H1 (cell line): Measurements from ENCODE around the gene TCF20. TPM values are rescaled to one million over a fixed set of nuclear protein-coding genes. Genes with fewer than 3 reads are reported as not detected.

Experiments
- CTCF ChIA-PET: fragments of 300-600 bp; sonication (Branson Sonifier 250); formaldehyde crosslinking; loops from one replicate; lab custom pipeline; 2021; ENCODE audit not compliant: partially characterized antibody; lab: Charles Lee
- POLR2A ChIA-PET: fragments of 300-600 bp; sonication (Branson Sonifier 250); formaldehyde crosslinking; loops from one replicate; lab custom pipeline; 2021; ENCODE audit warnings: inconsistent platforms; ENCODE audit not compliant: partially characterized antibody; lab: Charles Lee
- DNase-seq, 2 experiments: peaks; one replicate each; pipeline versions ENCODE4 v3.0.0 to v3.0.0-alpha.2; 2010 to 2022; ENCODE audit warnings: low spot score in 2 of 2, low read depth in 1 of 2, mixed read lengths in 1 of 2
- FAIRE-seq: peaks from 2 replicates; lab custom pipeline; 2011; peaks lifted over from hg19 to GRCh38; lab: Jason Lieb, UNC
- H2AFZ ChIP-seq: 2 replicates; pipeline ENCODE4 v1.8.1; 2012; ENCODE audit warnings: low read length, inconsistent platforms
- H2AK5ac ChIP-seq: 2 replicates; pipeline ENCODE4 v1.6.1; 2013; ENCODE audit warnings: low read depth, low read length
- H2BK120ac ChIP-seq: replicated peaks from 2 replicates; pipeline ENCODE3; 2013; ENCODE audit warnings: low read depth, low read length, inconsistent platforms
- H2BK12ac ChIP-seq: 2 replicates; pipeline ENCODE4 v1.6.1; 2013; ENCODE audit warnings: low read depth, low read length
- H2BK15ac ChIP-seq: 2 replicates; pipeline ENCODE4 v1.6.1; 2013; ENCODE audit warnings: low read length
- H2BK20ac ChIP-seq: 2 replicates; pipeline ENCODE4 v1.6.1; 2013; ENCODE audit warnings: low read length
- H2BK5ac ChIP-seq: 2 replicates; pipeline ENCODE4 v1.6.1; 2013; ENCODE audit warnings: low read depth, low read length
- H3K14ac ChIP-seq: 2 replicates; pipeline ENCODE4 v1.6.1; 2013; ENCODE audit warnings: inconsistent platforms; ENCODE audit not compliant: insufficient read length
- H3K18ac ChIP-seq: 2 replicates; pipeline ENCODE4 v1.6.1; 2013; ENCODE audit warnings: low read length; ENCODE audit errors: extremely low read depth
- H3K23ac ChIP-seq: 2 replicates; pipeline ENCODE4 v1.6.1; 2013; ENCODE audit warnings: inconsistent platforms; ENCODE audit not compliant: insufficient read length
- H3K23me2 ChIP-seq: 2 replicates; pipeline ENCODE4 v1.6.1; 2013; ENCODE audit warnings: low read depth, low read length
- H3K27ac ChIP-seq: 2 replicates; pipeline ENCODE4 v1.6.1; 2011; ENCODE audit warnings: low read depth, low read length, inconsistent platforms
- H3K27me3 ChIP-seq, 4 experiments: replicated peaks in 1 of 4; 1 replicate in 1 of 4; 2 replicates in 3 of 4; pipeline versions ENCODE4 v1.6.1 to v1.8.1; 2011 to 2013; ENCODE audit warnings: low read length in 3 of 4, mild to moderate bottlenecking in 3 of 4, inconsistent platforms in 2 of 4, mixed read lengths in 2 of 4, moderate library complexity in 1 of 4; ENCODE audit not compliant: control insufficient read depth in 3 of 4, insufficient read depth in 3 of 4; ENCODE audit errors: extremely low read depth in 1 of 4
- H3K36me3 ChIP-seq, 4 experiments: 2 replicates each; pipeline versions ENCODE4 v1.6.1 to v1.8.1; 2011 to 2013; ENCODE audit warnings: mild to moderate bottlenecking in 4 of 4, low read length in 3 of 4, moderate library complexity in 2 of 4, control low read depth in 1 of 4, inconsistent platforms in 1 of 4; ENCODE audit not compliant: insufficient read depth in 4 of 4, control insufficient read depth in 2 of 4
- H3K4ac ChIP-seq: replicated peaks from 2 replicates; pipeline ENCODE3; 2013; ENCODE audit warnings: low read length, low read depth, mixed read lengths, inconsistent platforms; ENCODE audit not compliant: insufficient read length
- H3K4me1 ChIP-seq, 4 experiments: replicated peaks in 1 of 4; 1 replicate in 1 of 4; 2 replicates in 3 of 4; pipeline versions ENCODE4 v1.6.1 to v1.8.1; 2011 to 2013; ENCODE audit warnings: low read length in 3 of 4, inconsistent platforms in 2 of 4, mixed read lengths in 1 of 4; ENCODE audit not compliant: insufficient read depth in 4 of 4, control insufficient read depth in 3 of 4
- H3K4me2 ChIP-seq, 2 experiments: 2 replicates each; pipeline versions ENCODE4 v1.6.1 to v1.8.1; 2011 to 2013; ENCODE audit warnings: low read depth in 2 of 2, low read length in 2 of 2, control low read depth in 1 of 2, inconsistent platforms in 1 of 2, mild to moderate bottlenecking in 1 of 2; ENCODE audit not compliant: insufficient read depth in 1 of 2
- H3K4me3 ChIP-seq, 4 experiments: fragments of 200-600, 300-600 bp in 1 of 4; sonication (generic), shearing (Covaris generic), sonication (Bioruptor Twin) in 1 of 4; 2 replicates each; pipeline versions ENCODE4 v1.5.1 to v1.8.1; 2011 to 2016; ENCODE audit warnings: low read length in 4 of 4, low read depth in 3 of 4, control low read depth in 2 of 4, inconsistent platforms in 2 of 4, mild to moderate bottlenecking in 2 of 4, mixed read lengths in 1 of 4, moderate library complexity in 1 of 4; ENCODE audit not compliant: insufficient read depth in 2 of 4; ENCODE audit errors: extremely low read depth in 1 of 4
- H3K56ac ChIP-seq: replicated peaks from 2 replicates; pipeline ENCODE3; 2013; ENCODE audit warnings: low read depth, mild to moderate bottlenecking, mixed read lengths, low read length, inconsistent platforms; ENCODE audit not compliant: insufficient read length
- H3K79me1 ChIP-seq: 2 replicates; pipeline ENCODE4 v1.6.1; 2013; ENCODE audit warnings: low read depth, low read length, control low read depth
- H3K79me2 ChIP-seq, 2 experiments: 2 replicates each; pipeline versions ENCODE4 v1.6.1 to v1.8.1; 2012 to 2013; ENCODE audit warnings: low read length in 2 of 2, mild to moderate bottlenecking in 2 of 2, inconsistent platforms in 1 of 2; ENCODE audit not compliant: insufficient read depth in 2 of 2, control insufficient read depth in 1 of 2
- H3K9ac ChIP-seq, 4 experiments: replicated peaks in 1 of 4; 1 replicate in 1 of 4; 2 replicates in 3 of 4; pipeline versions ENCODE4 v1.6.1 to v1.8.1; 2011 to 2013; ENCODE audit warnings: low read depth in 3 of 4, low read length in 3 of 4, control low read depth in 2 of 4, mild to moderate bottlenecking in 2 of 4, moderate library complexity in 2 of 4, inconsistent platforms in 1 of 4; ENCODE audit errors: extremely low read depth in 1 of 4
- H3K9me3 ChIP-seq, 2 experiments: 2 replicates each; pipeline versions ENCODE4 v1.6.1 to v1.8.1; 2012 to 2013; ENCODE audit warnings: mild to moderate bottlenecking in 2 of 2, moderate library complexity in 2 of 2, control low read depth in 1 of 2, inconsistent platforms in 1 of 2, low read depth in 1 of 2, low read length in 1 of 2, mixed read lengths in 1 of 2; ENCODE audit not compliant: insufficient read depth in 2 of 2
- H4K20me1 ChIP-seq, 2 experiments: replicated peaks in 1 of 2; 2 replicates each; pipeline versions ENCODE3 to v1.8.1; 2011 to 2013; ENCODE audit warnings: inconsistent platforms in 2 of 2, low read length in 2 of 2, mild to moderate bottlenecking in 1 of 2; ENCODE audit not compliant: insufficient read depth in 2 of 2, control insufficient read depth in 1 of 2
- H4K5ac ChIP-seq: 2 replicates; pipeline ENCODE4 v1.6.1; 2013; ENCODE audit warnings: low read length, low read depth, mixed read lengths, inconsistent platforms; ENCODE audit not compliant: insufficient read length
- H4K8ac ChIP-seq: 2 replicates; pipeline ENCODE4 v1.8.0; 2013; ENCODE audit warnings: mild to moderate bottlenecking, moderate library complexity, low read length, inconsistent platforms; ENCODE audit not compliant: insufficient read depth; ENCODE audit errors: extremely low read depth
- H4K91ac ChIP-seq: replicated peaks from 2 replicates; pipeline ENCODE3; 2013; ENCODE audit warnings: low read length, mixed read lengths, inconsistent platforms; ENCODE audit not compliant: insufficient read length
- CEBPB ChIP-seq: IDR thresholded peaks from 2 replicates; pipeline ENCODE4 v1.6.1; 2012; ENCODE audit warnings: low read depth, low read length
- MAFK ChIP-seq: IDR thresholded peaks from 2 replicates; pipeline ENCODE4 v1.6.1; 2012; ENCODE audit warnings: low read depth, mild to moderate bottlenecking, improper control_type of control experiment, low read length
- RNF2 ChIP-seq: fragments of 200-900, 300-1000 bp; sonication (generic); IDR thresholded peaks from 2 replicates; pipeline ENCODE4 v1.7.1; 2016; ENCODE audit warnings: borderline replicate concordance, low read depth, mild to moderate bottlenecking, antibody characterized with exemption, low read length; ENCODE audit not compliant: poor library complexity, severe bottlenecking; ENCODE audit errors: missing control alignments
- WGBS, 2 experiments: shearing (Covaris generic) in 1 of 2; methylation state at CpG; one replicate each; pipeline versions ENCODE4 v1.1.6 to v1.1.7; 2013 to 2015; ENCODE audit warnings: low lambda C conversion rate in 2 of 2, mixed read lengths in 2 of 2, inconsistent platforms in 1 of 2, low coverage in 1 of 2, missing lambda C conversion rate in 1 of 2; ENCODE audit not compliant: insufficient replicate concordance in 2 of 2, insufficient coverage in 1 of 2, insufficient read length in 1 of 2; ENCODE audit errors: extremely low coverage in 1 of 2, missing lambda C conversion rate in 1 of 2; 5-methylcytosine and 5-hydroxymethylcytosine counted together
- polyA plus RNA-seq, 7 experiments: library from polyadenylated mRNA; depleted of rRNA in 3 of 7; stranded (reverse) in 5 of 7; unstranded in 2 of 7; fragments of >200 nt in 5 of 7; fragments of 200-250 nt in 2 of 7; gene quantifications; 1 replicate in 5 of 7; 2 replicates in 1 of 7; 4 replicates in 1 of 7; pipeline versions ENCODE4 v1.2.1 to v1.2.3, GENCODE V29; 2011 to 2013; ENCODE audit warnings: missing spikeins in 2 of 7, mixed read lengths in 2 of 7
- total RNA-seq: library from RNA; stranded (reverse); fragmentation: NEBNext Ultra II Directional; extraction: Animal tissue kit (Norgen Biotek cat#: 25700); gene quantifications from 2 replicates; pipeline ENCODE4 v1.2.1, GENCODE V29; 2021

The TCF20 gene
- total and polyA plus RNA-seq, 2 of the 8 experiments (the other 6 are each of a cell fraction or from before 2014, with no cell fraction given): 22.0 to 79.8 TPM

- Histone ChIP-seq H3K23ac (no peak overlapping the region), H3K4me3 (no peak overlapping the region), H2AK5ac (no peak overlapping the region), H3K56ac (no peak overlapping the region), H4K20me1 (peaks cover 2 to 22% of the 10 kb centered on the region in 2 experiments), H3K4ac (no peak overlapping the region), H3K79me2 (peaks cover 3 to 88% of the 10 kb centered on the region in 2 experiments), H3K27ac (no peak overlapping the region), H3K4me2 (no peak overlapping the region), H3K27me3 (no peaks in the 10 kb centered on the region), H2BK20ac (no peak overlapping the region), H3K9ac (no peak overlapping the region), H4K5ac (no peak overlapping the region), H4K8ac (no peak overlapping the region), H3K36me3 (no peaks in the 10 kb centered on the region), H3K79me1 (peaks cover 5% of the 10 kb centered on the region; the same call in 1 of the 2 replicates), H3K4me1 (peaks cover 0 to 2% (median 2%) of the 10 kb centered on the region in 4 experiments; a peak in 2 of 7 replicates), H3K14ac (no peak overlapping the region), H2BK12ac (no peak overlapping the region), H3K23me2 (no peaks in the 10 kb centered on the region), H4K91ac (no peak overlapping the region), H2BK15ac (no peak overlapping the region), H2BK120ac (no peak overlapping the region), H2BK5ac (no peak overlapping the region), H3K9me3 (peaks cover 0 to 15% of the 10 kb centered on the region in 2 experiments; a peak in 2 of 4 replicates), H3K18ac (no peak overlapping the region), H2AFZ (no peak overlapping the region)
- ChIA-PET POLR2A (interaction anchor here (1.0 kb wide), 1 partner anchor 19 kb away, joined by 3 read pairs; no protein-coding TSS in a partner anchor), CTCF (no interaction called here)
- FAIRE-seq (no peak), DNase-seq (no peak)
- WGBS, 2 experiments: 90% methylated on average over 6 of the region's 6 CpGs; no CpG with 5 or more reads in 1 of the 2 experiments
- TF ChIP-seq CEBPB (no peak), MAFK (no peak), RNF2 (no peak)
Observed at GRCh38 chr22:42236848-42237247, 33.6 kb downstream of the TCF20 start.
